Frontal cortex (tissue), 4 donors: ENCODE measurements around the gene PMCH. TPM values are rescaled to one million over a fixed set of nuclear protein-coding genes. Genes with fewer than 3 reads are reported as not detected.
"Not testable (repeated sequence)": the region's sequence is repeated elsewhere in the genome, so short reads cannot be mapped to it uniquely, and the experiment has no call there.

Experiments used
- DNase-seq, 2 donors: peaks; one replicate each; pipeline ENCODE4 v3.0.0; 2012; ENCODE audit warnings: low spot score in 2 of 2
- FAIRE-seq: peaks from 2 replicates; lab custom pipeline; 2012; peaks lifted over from hg19 to GRCh38; lab: Jason Lieb, UNC
- total RNA-seq: library from RNA; depleted of rRNA; stranded (reverse); fragments of >200 nt; gene quantifications from one replicate; pipeline ENCODE4 v1.2.3, GENCODE V29; 2014
- donor health status: control.
- donor health status: control.
- donor health status: control.

Gene PMCH, protein sequence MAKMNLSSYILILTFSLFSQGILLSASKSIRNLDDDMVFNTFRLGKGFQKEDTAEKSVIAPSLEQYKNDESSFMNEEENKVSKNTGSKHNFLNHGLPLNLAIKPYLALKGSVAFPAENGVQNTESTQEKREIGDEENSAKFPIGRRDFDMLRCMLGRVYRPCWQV
- total RNA-seq, result 0.41 TPM

DNA sequence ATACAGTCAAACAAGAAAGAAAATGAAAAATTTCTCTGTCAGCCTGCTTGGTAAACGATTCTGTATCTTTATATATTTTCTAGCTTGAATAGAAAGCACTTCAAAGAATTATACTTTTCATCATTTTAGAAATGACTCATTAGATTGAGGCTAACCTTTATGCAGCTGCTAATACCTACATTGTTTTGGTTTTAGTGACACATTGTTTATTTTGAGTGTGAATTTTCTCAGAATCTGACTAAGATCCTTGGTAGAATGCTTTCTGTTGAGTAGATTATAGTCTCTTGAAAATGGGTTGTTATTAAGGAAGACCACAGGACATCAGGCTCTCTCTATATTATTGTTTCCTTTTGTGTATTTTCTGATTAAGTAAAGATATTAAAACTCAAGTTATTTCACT, at the start of gene PMCH:
Gene PMCH, minus strand, starts transcription at position 45 of the 400 bp plus-strand sequence. CDS start 63 bp downstream, outside the sequence.
- FAIRE-seq, result no peak
- no peak for DNase-seq

- FAIRE-seq, DNase-seq: not testable (repeated sequence)
Measured at GRCh38 chr12:102240859-102241258, 43.2 kb upstream of the PMCH start.

DNA sequence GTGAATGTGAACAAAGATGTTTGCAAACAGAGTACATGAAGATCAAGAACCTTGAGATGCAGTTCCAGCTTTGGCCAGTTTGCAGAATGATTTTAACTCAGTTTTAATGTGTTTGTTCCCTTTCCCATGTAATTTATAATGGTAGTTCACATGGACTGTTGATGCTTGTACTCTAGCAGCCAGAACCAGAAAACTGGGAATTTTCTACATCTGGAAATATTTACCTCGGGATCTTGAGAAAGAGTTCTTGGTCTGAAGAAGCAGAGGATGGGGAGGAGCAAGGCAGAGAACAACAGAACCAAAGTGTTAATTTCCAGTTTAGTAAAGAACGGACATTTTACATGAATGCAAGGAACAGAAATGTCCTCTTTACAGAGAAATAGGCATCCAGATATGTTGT, 37.0 kb upstream of the PMCH start:
- no peak for FAIRE-seq
- DNase-seq, result no peak

GRCh38 chr12:102232446-102232845, 34.8 kb upstream of the PMCH start:
- FAIRE-seq (no peak), DNase-seq (no peak)

DNA sequence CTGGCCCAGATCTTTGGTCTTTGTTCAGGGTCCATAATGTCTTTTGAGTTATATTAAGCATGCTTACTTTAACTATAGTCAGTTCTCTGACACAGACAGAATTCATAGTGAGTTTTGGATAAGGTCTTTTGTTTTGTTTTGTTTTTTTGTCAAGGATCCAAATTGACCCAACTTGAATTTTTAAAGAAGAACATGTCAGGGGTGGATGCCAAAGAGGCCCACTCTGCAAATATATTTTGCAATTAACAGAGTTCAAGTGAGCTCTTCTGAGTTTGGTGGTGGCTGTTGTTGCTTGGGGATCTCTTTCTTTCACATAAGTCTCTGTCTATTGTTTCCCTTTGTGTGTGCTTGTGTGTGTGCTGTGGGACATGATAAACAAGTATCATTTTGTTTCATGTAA, 34.4 kb upstream of the PMCH start:
- DNase-seq, result no peak

DNA sequence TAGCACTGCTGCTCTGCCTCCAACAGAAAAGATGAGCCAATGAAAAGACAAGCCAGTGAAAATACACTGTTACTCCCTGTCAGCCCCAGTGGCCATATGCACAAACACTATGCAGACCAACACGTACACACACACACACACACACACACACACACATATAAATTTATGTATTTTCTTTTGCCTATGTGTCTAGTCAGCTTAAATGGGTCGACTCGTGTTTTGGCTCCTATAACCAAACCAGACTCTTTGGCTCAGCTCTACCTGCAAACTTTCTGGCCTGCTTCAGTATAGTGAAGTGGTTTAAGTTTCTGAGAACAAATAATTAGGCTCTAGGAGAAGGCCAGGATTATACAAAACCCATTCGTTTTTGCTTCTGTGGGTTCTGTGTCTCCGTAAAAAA, 30.3 kb upstream of the PMCH start:
- no peak for DNase-seq
- FAIRE-seq, result no peak

More for the DNA sequence above, 34.4 kb upstream of the PMCH start:
- no peak for FAIRE-seq

DNA sequence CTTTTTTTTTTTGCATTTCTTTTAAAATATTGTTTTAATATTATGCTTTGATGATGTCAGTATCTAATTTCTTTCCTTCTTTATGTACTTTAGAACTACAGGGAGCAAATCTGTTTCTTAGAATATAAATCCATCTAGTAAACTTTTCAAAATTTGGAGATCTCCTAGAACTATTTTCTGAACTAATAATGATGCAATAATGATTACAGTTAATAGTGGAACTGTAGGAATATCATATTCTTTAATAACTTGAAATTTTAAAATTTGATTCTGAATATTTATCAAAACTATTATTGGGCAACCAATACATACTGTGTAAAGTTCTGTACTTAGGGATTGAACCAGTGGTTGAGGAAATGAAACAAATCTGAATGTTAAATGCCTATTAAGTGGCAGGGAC, 23.1 kb upstream of the PMCH start:
- DNase-seq (no peak), FAIRE-seq (no peak)

- DNase-seq (no peak), FAIRE-seq (peak; percentile 10)
Measured at GRCh38 chr12:102215992-102216691, 18.5 kb upstream of the PMCH start.

DNA sequence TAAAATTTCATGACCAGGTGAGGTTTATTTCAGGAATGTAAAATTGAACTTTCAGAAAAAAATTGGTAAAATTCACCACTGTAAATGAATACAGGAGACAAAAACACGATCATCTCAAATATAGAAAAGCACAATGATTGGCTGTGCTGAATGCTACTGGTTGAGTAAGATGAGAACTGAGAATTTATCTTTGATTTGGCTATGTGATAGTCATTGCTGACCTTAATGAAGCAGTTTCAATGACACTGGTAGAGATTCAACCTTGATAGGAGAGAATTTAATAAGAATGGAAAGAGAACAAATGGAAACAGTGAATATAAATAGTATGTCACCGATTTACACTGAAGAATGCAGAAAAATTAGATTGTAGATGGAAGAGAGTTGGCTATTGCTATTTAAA, 6.4 kb upstream of the PMCH start:
- DNase-seq, result no peak
- FAIRE-seq, result no peak

- FAIRE-seq (no peak), DNase-seq (no peak)
Measured at GRCh38 chr12:102202556-102202955, 4.9 kb upstream of the PMCH start.

GRCh38 chr12:102201436-102202061, 3.9 kb upstream of the PMCH start:
- DNase-seq, result no peak
- no peak for FAIRE-seq

- DNase-seq (no peak), FAIRE-seq (peak; percentile 39)
Measured at GRCh38 chr12:102195826-102196225, 1.8 kb downstream of the PMCH start.

- FAIRE-seq (no peak), DNase-seq (no peak)
Measured at GRCh38 chr12:102182635-102183034, 15.0 kb downstream of the PMCH start.

- DNase-seq, result no peak
- FAIRE-seq, result no peak
Measured at GRCh38 chr12:102174761-102175160, 22.9 kb downstream of the PMCH start.

- FAIRE-seq (no peak), DNase-seq (no peak)
Measured at GRCh38 chr12:102174117-102174516, 23.5 kb downstream of the PMCH start.

DNA sequence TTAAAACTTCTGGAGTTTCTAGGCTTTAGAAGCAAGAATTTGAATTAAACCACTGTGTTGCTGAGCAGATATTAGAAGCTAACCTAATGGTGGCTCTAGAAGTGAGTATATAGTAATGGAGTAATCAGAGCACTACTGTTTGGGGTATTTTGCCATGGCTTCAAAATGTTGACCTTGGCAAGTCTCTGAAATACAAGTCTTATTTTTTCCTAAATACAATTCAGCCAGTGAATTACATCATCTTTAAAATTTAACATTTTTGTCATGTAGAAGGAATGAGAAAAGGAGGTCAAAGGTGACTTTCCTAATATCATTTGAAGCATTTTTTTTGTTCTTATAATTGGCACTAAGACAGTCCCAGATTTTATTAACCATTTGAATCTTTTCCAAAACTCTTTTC, 25.2 kb downstream of the PMCH start:
- no peak for FAIRE-seq

DNA sequence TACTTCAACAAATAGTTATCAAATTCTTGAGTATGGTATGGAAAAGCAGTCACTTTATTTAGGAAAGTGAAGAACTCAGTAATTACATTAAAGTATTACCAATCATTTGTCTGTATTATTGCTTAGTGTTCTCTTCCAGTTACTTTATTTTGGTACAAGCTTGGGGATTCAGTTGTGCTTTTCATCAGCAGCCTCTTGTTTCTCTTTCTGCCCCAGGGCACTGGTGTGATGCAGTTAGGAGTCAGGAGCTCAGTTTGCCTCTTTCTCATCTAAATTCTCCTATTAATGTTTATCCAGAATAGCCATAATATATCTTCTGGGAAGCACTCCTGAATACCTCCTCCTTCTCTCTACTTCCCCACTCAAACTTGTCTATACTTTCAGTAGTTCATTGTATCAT, 25.7 kb downstream of the PMCH start:
- DNase-seq, result no peak
- no peak for FAIRE-seq

More for the DNA sequence above, 25.2 kb downstream of the PMCH start:
- DNase-seq, result no peak

- no peak for DNase-seq
Measured at GRCh38 chr12:102169922-102170621, 27.6 kb downstream of the PMCH start.

DNA sequence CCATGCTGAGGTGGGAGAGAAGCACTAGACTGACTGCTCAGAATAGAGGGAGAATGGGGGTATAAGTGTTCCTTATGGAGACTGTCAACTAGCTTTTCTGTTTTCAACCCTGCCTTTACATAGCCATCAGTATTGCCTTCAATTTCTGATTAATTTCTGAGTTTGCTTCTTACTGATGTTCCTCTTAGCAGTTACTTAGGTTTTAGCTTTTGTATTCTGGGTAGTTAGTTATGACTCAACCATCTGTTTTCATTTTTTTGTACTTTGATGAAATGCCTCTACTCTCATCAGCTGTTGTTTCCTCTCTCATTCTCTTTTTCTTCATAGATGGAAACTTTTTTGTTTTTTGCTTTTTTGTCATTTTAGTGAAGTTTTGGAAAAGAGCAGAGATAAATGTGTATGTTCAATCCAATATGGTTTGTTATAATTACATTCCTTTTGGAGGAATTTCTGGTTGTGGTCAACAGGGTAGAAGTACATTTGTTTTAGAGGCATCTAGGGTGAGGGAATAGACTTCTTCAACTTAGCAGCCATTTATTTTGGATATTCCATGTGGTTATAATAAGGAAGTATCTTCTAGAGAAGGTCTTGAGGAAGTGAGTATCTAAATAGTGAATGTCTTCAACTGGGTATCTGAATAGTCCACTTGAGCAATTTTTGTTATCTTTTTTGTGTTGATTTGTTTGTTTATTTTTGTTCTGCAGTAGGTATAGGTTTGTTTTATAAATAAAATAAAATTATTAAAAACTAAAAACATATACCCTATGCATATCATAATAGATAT, 29.6 kb downstream of the PMCH start:
- DNase-seq (no peak), FAIRE-seq (no peak)

More at GRCh38 chr12:102169922-102170621, 27.6 kb downstream of the PMCH start:
- FAIRE-seq, result no peak

DNA sequence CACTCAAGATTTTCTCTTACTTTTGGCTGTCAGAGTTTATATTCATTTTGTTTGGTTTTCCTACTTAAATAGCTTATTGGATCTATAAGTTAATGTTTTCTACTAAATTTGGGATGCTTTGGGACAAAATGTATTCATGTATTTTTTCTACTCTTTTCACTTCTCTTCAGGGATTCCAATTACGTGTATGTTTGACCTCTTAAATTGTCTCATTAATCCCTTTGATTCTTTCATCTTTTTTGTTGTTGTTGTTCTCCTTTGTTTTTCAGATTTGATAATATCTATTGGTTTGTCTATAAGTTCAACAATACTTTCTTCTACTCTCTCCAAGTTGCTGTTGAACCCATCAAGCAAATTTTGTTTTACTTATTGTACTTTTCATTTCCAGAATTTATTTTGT, 34.2 kb downstream of the PMCH start:
- DNase-seq (no peak), FAIRE-seq (no peak)
